HepG2 (cell line): ENCODE data around the gene TMEM267. TPM values are rescaled to one million over a fixed set of nuclear protein-coding genes. Genes with fewer than 3 reads are reported as not detected.

Source experiments
- ATAC-seq: fragments of 200-7000 bp; cut with Tn5 transposase; 3 replicates; pipeline ENCODE4 v1.9.1; 2020; ENCODE audit warnings: mild to moderate bottlenecking, moderate library complexity
- BruUV-seq: library from RNA; stranded (reverse); fragments of 400-500 nt; replicated peaks from 2 replicates; lab custom pipeline; 2021; lab: Mats Ljungman, UMichigan
- CTCF ChIA-PET: fragments of 300-600 bp; formaldehyde crosslinking; extraction: SDS; loops from one replicate; lab custom pipeline; 2021; ENCODE audit warnings: low total read pairs, inconsistent platforms, low intra/inter-chr PET ratio; lab: Yijun Ruan, JAX
- POLR2A ChIA-PET: fragments of 350-600 bp; sonication (Branson Sonifier 250); formaldehyde crosslinking; loops from one replicate; lab custom pipeline; 2020; ENCODE audit warnings: antibody characterized with exemption, inconsistent platforms; lab: Yijun Ruan, JAX
- DNase-seq: peaks from one replicate; pipeline ENCODE4 v3.0.0-alpha.2; 2015; ENCODE audit warnings: low spot score
- FAIRE-seq: peaks from 3 replicates; lab custom pipeline; 2011; peaks lifted over from hg19 to GRCh38; lab: Jason Lieb, UNC
- H2AFZ ChIP-seq: one replicate; pipeline ENCODE4 v1.6.1; 2011; ENCODE audit warnings: low read length, inconsistent platforms
- H3K27ac ChIP-seq: fragments of 300-600 bp; 3 replicates; pipeline ENCODE4 v1.8.0; 2011; ENCODE audit warnings: mixed run types, mild to moderate bottlenecking, mixed read lengths, low read length, inconsistent platforms; ENCODE audit not compliant: insufficient read depth; ENCODE audit errors: extremely low read length
- H3K27me3 ChIP-seq, 2 experiments: fragments of 200-600 bp in 1 of 2; 2 replicates in 1 of 2; 3 replicates in 1 of 2; pipeline versions ENCODE4 v1.6.0 to v1.8.0; 2011; ENCODE audit warnings: low read length in 2 of 2, mild to moderate bottlenecking in 2 of 2, moderate library complexity in 2 of 2, inconsistent platforms in 1 of 2; ENCODE audit not compliant: insufficient read depth in 2 of 2, control insufficient read depth in 1 of 2
- H3K36me3 ChIP-seq, 2 experiments: fragments of 200-600 bp in 1 of 2; replicated peaks in 1 of 2; 2 replicates in 1 of 2; 3 replicates in 1 of 2; pipeline versions ENCODE4 v1.5.1 to v1.8.0; 2011; ENCODE audit warnings: low read length in 2 of 2, inconsistent platforms in 1 of 2; ENCODE audit not compliant: insufficient read depth in 2 of 2, control insufficient read depth in 1 of 2
- H3K4me1 ChIP-seq: 2 replicates; pipeline ENCODE4 v1.5.1; 2012; ENCODE audit warnings: low read length, inconsistent platforms; ENCODE audit not compliant: insufficient read depth
- H3K4me2 ChIP-seq: 2 replicates; pipeline ENCODE4 v1.6.0; 2011; ENCODE audit warnings: low read depth, low read length, inconsistent platforms
- H3K4me3 ChIP-seq, 3 experiments: fragments of 200-600 bp in 1 of 3; sonication (generic), shearing (Covaris generic) in 1 of 3; replicated peaks in 1 of 3; 2 replicates each; pipeline ENCODE4 v1.5.1; 2011 to 2016; ENCODE audit warnings: low read length in 3 of 3, inconsistent platforms in 2 of 3, low read depth in 2 of 3, mild to moderate bottlenecking in 2 of 3, control low read depth in 1 of 3, mixed read lengths in 1 of 3; ENCODE audit not compliant: insufficient read depth in 1 of 3
- H3K79me2 ChIP-seq: one replicate; pipeline ENCODE4 v1.6.1; 2011; ENCODE audit warnings: low read length, inconsistent platforms; ENCODE audit not compliant: insufficient read depth
- H3K9ac ChIP-seq: 2 replicates; pipeline ENCODE4 v1.6.0; 2011; ENCODE audit warnings: mild to moderate bottlenecking, low read depth, low read length, inconsistent platforms; ENCODE audit not compliant: insufficient read depth
- H3K9me3 ChIP-seq: 2 replicates; pipeline ENCODE4 v1.5.1; 2012; ENCODE audit warnings: mild to moderate bottlenecking, low read length
- H4K20me1 ChIP-seq: 2 replicates; pipeline ENCODE4 v1.6.0; 2011; ENCODE audit warnings: inconsistent platforms, mild to moderate bottlenecking, low read length, moderate library complexity; ENCODE audit not compliant: insufficient read depth
- CTCF ChIP-seq: sonication (generic); formaldehyde crosslinking; IDR thresholded peaks from 2 replicates; pipeline ENCODE4 v1.5.0; 2020; ENCODE audit warnings: mild to moderate bottlenecking, missing genetic modification reagents, moderate library complexity
- GZF1 ChIP-seq: sonication (generic); formaldehyde crosslinking; IDR thresholded peaks from 2 replicates; pipeline ENCODE4 v1.5.1; 2020; ENCODE audit warnings: mild to moderate bottlenecking, missing genetic modification reagents
- KDM5A ChIP-seq: fragments of 200-600 bp; sonication (generic); IDR thresholded peaks from 2 replicates; pipeline ENCODE4 v1.7.0; 2018; ENCODE audit warnings: antibody characterized with exemption, mild to moderate bottlenecking, low read length, borderline replicate concordance
- NKX3-1 ChIP-seq: sonication (generic); formaldehyde crosslinking; IDR thresholded peaks from 2 replicates; pipeline ENCODE4 v1.5.0; 2020; ENCODE audit warnings: missing genetic modification reagents
- NR2C2 ChIP-seq: sonication (generic); formaldehyde crosslinking; IDR thresholded peaks from 2 replicates; pipeline ENCODE4 v1.4.0; 2020; ENCODE audit warnings: missing genetic modification reagents, mild to moderate bottlenecking, moderate library complexity, borderline replicate concordance
- STAT5B ChIP-seq: sonication (generic); formaldehyde crosslinking; IDR thresholded peaks from 2 replicates; pipeline ENCODE4 v1.4.0; 2020; ENCODE audit warnings: missing genetic modification reagents
- ZBTB21 ChIP-seq: sonication (generic); formaldehyde crosslinking; IDR thresholded peaks from 2 replicates; pipeline ENCODE4 v1.4.0; 2020; ENCODE audit warnings: missing genetic modification reagents
- ZNF3 ChIP-seq: IDR thresholded peaks from 2 replicates; pipeline ENCODE4 v1.7.0; 2017; ENCODE audit warnings: inconsistent platforms
- ZNF414 ChIP-seq: sonication (generic); formaldehyde crosslinking; IDR thresholded peaks from 2 replicates; pipeline ENCODE4 v1.5.0; 2020; ENCODE audit warnings: missing genetic modification reagents
- ZNF549 ChIP-seq: sonication (generic); formaldehyde crosslinking; IDR thresholded peaks from 2 replicates; pipeline ENCODE4 v1.5.0; 2020; ENCODE audit warnings: missing genetic modification reagents
- ZSCAN30 ChIP-seq: sonication (generic); formaldehyde crosslinking; IDR thresholded peaks from 2 replicates; pipeline ENCODE4 v1.5.0; 2020; ENCODE audit warnings: mild to moderate bottlenecking, missing genetic modification reagents
- WGBS: methylation state at CpG from one replicate; pipeline ENCODE4 v1.1.6; 2017; ENCODE audit warnings: low lambda C conversion rate; 5-methylcytosine and 5-hydroxymethylcytosine counted together
- in situ Hi-C: cut with HindIII; loops from 2 replicates; pipeline ENCODE4 v1.10.0; 2017; ENCODE audit warnings: low pct_unique_long_range_greater_than_20kb; ENCODE audit not compliant: extremely low pct_ligation_motif_present
- intact Hi-C: fragments of 100-400 bp; cut with micrococcal nuclease; formaldehyde crosslinking; loops from one replicate; pipeline ENCODE4 v1.10.0; 2022; ENCODE audit not compliant: unreplicated experiment
- polyA plus RNA-seq, 8 experiments: library from polyadenylated mRNA; depleted of rRNA in 3 of 8; stranded (reverse) in 7 of 8; unstranded in 1 of 8; fragments of >200 nt; fragmentation: Illumina TruSeq in 4 of 8; extraction: Trizol in 4 of 8; gene quantifications; 2 replicates each; pipeline versions ENCODE4 v1.2.1 to v1.2.3, GENCODE V29; 2011 to 2016; ENCODE audit warnings: low read depth in 4 of 8, missing spikeins in 1 of 8, mixed read lengths in 1 of 8; ENCODE audit not compliant: insufficient read depth in 1 of 8
- total RNA-seq, 5 experiments: library from RNA; depleted of rRNA; stranded (reverse); fragments of >200 nt; fragmentation: Illumina TruSeq; extraction: Trizol; gene quantifications; 2 replicates each; pipeline ENCODE4 v1.2.3, GENCODE V29; 2016; ENCODE audit warnings: low read depth in 1 of 5
- TF ChIP-seq, protein P1 (sequence below): IDR thresholded peaks from 2 replicates; pipeline ENCODE4 v1.6.1; 2016; ENCODE audit warnings: control low read depth
- TF ChIP-seq, protein P2 (sequence below): sonication (generic); formaldehyde crosslinking; IDR thresholded peaks from 2 replicates; pipeline ENCODE4 v1.4.0; 2020; ENCODE audit warnings: missing genetic modification reagents, borderline replicate concordance
- TF ChIP-seq, protein P3 (sequence below): sonication (generic); formaldehyde crosslinking; IDR thresholded peaks from 2 replicates; pipeline ENCODE4 v1.4.0; 2020; ENCODE audit warnings: missing genetic modification reagents

Gene TMEM267
- total and polyA plus RNA-seq, 2 of the 13 experiments (the other 11 are each of a cell fraction or from before 2014, with no cell fraction given) = 8.9 to 12.6 TPM

DNA sequence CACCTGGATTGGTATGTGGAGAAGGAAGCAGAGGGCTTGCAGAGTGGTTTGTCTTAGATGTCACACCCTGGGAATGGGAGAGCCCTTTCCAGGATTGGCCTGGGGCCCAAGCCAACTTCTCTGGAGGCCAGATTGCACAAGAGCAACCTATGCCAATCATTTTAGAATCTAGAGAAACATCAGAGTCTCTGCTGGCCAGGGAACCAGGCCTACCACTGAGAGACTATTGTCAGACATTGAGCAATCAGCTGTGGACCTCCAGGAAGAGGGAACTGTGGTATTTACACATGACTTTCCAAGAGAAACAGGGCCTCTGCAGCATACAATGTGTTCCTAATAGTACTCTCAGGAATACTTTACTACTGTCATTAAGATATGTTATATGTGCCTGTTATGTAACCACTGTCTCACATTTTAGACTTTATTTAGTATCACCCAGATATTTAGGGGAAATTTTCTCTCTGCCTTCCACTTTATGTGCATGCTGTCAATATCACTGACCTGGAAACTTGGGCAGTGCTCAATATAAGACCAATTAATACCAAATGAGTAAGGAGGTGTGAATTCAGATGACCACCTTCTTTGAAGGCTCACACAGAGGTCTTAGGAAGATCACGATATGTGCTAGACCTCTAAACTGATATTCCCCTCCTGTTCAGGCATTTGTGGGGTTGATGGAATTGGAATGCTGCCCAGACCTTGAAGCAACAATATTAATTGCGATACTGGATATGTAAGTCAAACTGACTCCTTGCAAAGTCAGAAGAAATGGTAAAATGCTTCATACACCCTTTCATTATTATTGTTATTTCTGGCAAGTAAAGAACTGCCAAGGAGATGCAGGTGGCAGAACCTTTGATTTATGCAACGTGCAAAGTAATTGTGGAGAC lies 50.9 kb downstream of the TMEM267 start:
- no TSS peak for BruUV-seq
- H3K4me2 ChIP-seq = peak overlapping the region; percentile 71
- FAIRE-seq (peak; percentile 99), DNase-seq (peak; percentile 98), ATAC-seq (peak; percentile 96)
- no peaks in the 10 kb centered on the region for H3K36me3 ChIP-seq
- peak overlapping the region; percentile 51 for H3K27ac ChIP-seq
- intact Hi-C loops = loop anchor here (1.0 to 2.0 kb wide), 2 partner anchors 30 to 50 kb away; partner anchors contain the start of gene TMEM267
- POLR2A ChIA-PET = interaction anchor here (0.9 to 1.9 kb wide), 3 partner anchors 30 to 312 kb away, joined by 3 to 17 read pairs (median 3); partner anchors contain the start of genes TMEM267 and ZNF131
- H3K9me3 ChIP-seq = no peaks in the 10 kb centered on the region
- peaks cover 72% of the 10 kb centered on the region for H3K4me1 ChIP-seq
- no peaks in the 10 kb centered on the region for H3K27me3 ChIP-seq
- CTCF ChIA-PET = no interaction called here
- H4K20me1 ChIP-seq = no peaks in the 10 kb centered on the region
- H2AFZ ChIP-seq = no peak overlapping the region
- peak overlapping the region in 2 of 3 experiments; percentile 29 to 30; a peak in 1 of 6 replicates for H3K4me3 ChIP-seq
- in situ Hi-C loops = no loop called here
- H3K9ac ChIP-seq = no peak overlapping the region
- H3K79me2 ChIP-seq = no peaks in the 10 kb centered on the region
- 15% methylated on average over 3 of the region's 3 CpGs for WGBS
- TF ChIP-seq, protein P1, sequence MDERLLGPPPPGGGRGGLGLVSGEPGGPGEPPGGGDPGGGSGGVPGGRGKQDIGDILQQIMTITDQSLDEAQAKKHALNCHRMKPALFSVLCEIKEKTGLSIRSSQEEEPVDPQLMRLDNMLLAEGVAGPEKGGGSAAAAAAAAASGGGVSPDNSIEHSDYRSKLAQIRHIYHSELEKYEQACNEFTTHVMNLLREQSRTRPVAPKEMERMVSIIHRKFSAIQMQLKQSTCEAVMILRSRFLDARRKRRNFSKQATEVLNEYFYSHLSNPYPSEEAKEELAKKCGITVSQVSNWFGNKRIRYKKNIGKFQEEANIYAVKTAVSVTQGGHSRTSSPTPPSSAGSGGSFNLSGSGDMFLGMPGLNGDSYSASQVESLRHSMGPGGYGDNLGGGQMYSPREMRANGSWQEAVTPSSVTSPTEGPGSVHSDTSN = peak; percentile 88
- no peak for TF ChIP-seq GZF1 (CRISPR knock-in tag)
- no peak for TF ChIP-seq ZSCAN30 (CRISPR knock-in tag)
- TF ChIP-seq ZNF414 (CRISPR knock-in tag) = peak; percentile 91; the same call in 1 of the 2 replicates
- TF ChIP-seq KDM5A = no peak; the same call in 1 of the 2 replicates
- TF ChIP-seq NR2C2 = peak; percentile 60; the same call in 1 of the 2 replicates
- TF ChIP-seq ZBTB21 (CRISPR knock-in tag) = no peak
- TF ChIP-seq, protein P2, sequence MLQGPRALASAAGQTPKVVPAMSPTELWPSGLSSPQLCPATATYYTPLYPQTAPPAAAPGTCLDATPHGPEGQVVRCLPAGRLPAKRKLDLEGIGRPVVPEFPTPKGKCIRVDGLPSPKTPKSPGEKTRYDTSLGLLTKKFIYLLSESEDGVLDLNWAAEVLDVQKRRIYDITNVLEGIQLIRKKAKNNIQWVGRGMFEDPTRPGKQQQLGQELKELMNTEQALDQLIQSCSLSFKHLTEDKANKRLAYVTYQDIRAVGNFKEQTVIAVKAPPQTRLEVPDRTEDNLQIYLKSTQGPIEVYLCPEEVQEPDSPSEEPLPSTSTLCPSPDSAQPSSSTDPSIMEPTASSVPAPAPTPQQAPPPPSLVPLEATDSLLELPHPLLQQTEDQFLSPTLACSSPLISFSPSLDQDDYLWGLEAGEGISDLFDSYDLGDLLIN = no peak
- TF ChIP-seq STAT5B (CRISPR knock-in tag) = no peak
- no peak for TF ChIP-seq ZNF549 (CRISPR knock-in tag)
- TF ChIP-seq CTCF = no peak
- TF ChIP-seq NKX3-1 = peak; percentile 54; the same call in 1 of the 2 replicates
- TF ChIP-seq, protein P3, sequence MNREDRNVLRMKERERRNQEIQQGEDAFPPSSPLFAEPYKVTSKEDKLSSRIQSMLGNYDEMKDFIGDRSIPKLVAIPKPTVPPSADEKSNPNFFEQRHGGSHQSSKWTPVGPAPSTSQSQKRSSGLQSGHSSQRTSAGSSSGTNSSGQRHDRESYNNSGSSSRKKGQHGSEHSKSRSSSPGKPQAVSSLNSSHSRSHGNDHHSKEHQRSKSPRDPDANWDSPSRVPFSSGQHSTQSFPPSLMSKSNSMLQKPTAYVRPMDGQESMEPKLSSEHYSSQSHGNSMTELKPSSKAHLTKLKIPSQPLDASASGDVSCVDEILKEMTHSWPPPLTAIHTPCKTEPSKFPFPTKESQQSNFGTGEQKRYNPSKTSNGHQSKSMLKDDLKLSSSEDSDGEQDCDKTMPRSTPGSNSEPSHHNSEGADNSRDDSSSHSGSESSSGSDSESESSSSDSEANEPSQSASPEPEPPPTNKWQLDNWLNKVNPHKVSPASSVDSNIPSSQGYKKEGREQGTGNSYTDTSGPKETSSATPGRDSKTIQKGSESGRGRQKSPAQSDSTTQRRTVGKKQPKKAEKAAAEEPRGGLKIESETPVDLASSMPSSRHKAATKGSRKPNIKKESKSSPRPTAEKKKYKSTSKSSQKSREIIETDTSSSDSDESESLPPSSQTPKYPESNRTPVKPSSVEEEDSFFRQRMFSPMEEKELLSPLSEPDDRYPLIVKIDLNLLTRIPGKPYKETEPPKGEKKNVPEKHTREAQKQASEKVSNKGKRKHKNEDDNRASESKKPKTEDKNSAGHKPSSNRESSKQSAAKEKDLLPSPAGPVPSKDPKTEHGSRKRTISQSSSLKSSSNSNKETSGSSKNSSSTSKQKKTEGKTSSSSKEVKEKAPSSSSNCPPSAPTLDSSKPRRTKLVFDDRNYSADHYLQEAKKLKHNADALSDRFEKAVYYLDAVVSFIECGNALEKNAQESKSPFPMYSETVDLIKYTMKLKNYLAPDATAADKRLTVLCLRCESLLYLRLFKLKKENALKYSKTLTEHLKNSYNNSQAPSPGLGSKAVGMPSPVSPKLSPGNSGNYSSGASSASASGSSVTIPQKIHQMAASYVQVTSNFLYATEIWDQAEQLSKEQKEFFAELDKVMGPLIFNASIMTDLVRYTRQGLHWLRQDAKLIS = no peak
- no peak for TF ChIP-seq ZNF3 (CRISPR knock-in tag)
